Activated T-cell treated with anti-CD3 and anti-CD28 coated beads for 48 hours (primary cell): ENCODE results near the gene CDCA7.
"Not testable (repeated sequence)": the region's sequence is repeated elsewhere in the genome, so short reads cannot be mapped to it uniquely, and the experiment has no call there.

Source experiments
- DNase-seq: peaks from one replicate; pipeline ENCODE4 v3.0.0-alpha.2; 2020; ENCODE audit warnings: low read depth

The CDCA7 gene

DNA sequence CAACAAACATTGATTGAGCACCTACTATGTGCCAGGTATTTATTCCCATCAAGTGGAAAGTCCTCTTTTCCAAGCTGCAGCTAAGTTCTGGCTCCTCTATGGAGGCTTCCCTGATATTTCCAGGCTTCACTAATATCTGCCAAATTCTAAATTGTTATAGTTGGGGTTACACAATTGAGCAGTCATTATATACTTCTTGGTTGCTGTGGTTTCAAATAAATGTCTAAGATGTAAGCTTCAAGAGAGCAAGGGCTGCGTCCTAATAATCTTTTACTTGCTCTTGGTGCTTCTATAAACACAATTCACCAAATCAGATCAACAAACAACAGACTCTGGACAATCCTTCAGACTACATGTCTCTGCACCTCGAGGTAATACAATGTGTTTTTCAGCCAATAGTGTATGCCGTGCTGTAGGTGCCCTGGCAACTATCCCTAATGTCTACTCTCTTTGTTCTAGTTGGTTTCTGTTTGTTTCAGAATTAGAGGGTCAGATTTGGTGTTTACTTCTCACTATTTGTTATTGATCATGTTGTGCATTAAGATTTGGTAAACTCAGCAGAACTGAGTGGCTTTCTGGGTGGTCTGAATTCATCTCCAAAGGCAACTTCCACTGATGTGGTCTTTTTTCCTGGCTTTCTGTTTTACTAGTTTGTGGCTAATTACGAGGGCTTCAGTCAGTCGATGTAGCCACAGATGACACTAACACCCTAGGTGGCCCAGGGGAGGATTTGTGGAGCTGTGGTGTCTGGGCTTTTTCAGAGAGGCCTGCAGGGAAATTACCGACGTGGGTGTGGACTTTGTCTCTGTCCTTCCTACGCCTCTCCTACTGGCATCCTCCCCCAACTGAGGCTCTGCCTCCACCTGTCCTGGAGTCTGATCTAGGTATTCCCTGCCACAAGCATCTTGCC lies 50.4 kb downstream of the CDCA7 start:
- no peak for DNase-seq

GRCh38 chr2:173407176-173407575 lies 52.5 kb downstream of the CDCA7 start:
- no peak for DNase-seq

DNA sequence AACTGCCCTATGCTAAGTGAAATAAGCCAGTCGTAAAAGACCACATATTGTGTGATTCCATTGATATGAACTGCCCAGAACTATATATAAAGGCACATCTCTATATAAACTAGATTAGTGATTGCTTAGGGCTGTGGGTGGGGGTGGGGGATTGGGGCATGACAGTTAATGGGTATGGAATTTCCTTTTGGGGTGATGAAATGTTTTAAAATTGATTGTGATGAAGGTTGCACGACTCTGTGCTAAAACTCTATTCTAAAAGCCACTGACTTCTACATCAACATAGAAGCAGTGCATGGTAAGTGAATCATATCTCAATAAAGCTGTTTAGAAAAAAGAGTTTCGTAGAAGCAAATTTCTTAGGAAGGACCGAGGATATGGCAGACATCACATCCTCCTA lies 53.0 kb downstream of the CDCA7 start:
- no peak for DNase-seq

- no peak for DNase-seq
Observed at GRCh38 chr2:173410579-173410978, 55.9 kb downstream of the CDCA7 start.

- DNase-seq, result no peak
Observed at GRCh38 chr2:173412628-173413027, 58.0 kb downstream of the CDCA7 start.

GRCh38 chr2:173414823-173415322 lies 60.2 kb downstream of the CDCA7 start:
- DNase-seq, result no peak

DNA sequence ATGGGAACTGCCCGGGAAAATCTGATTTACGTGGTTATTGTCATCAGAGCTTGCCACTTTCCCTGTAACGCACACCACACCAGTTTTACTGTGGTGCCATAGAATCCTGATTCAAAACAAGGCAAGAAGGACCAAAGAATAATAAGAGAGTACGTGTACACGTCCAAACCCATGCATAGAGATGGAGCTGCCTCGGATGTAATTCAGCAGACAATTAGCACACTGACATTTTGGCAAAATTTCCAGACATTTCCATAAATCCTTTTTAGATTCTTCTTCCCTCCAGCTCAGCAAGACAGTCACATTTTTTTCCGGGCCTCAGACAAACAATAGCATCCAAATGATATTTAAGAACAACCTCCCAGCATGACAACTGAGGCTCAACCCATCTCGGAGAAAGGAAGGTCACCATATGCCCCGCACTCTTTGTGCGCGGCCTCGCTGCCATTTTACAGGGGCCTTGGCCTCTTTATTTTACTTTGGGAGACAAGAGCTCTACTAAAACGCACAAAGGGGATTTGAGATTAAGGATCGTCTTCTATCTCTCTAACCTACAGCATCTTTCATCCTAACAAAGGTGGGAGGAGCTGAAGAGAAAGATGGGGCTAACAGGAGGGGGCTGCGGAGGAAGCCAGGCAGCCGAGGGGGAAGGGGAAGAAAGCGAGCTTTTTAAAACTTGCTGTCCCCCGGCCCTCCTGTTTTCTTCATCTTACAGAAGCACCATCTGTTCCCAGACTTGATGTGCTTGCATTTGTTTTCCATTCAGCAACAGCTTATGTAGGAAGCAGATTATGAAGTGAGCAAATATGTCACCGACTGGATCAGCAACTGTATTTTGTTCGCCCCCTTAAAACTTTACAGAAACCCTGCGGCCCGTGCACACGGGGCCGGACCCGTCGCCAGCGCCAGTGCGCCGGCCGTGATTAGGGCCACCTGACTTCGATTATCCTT lies 61.0 kb downstream of the CDCA7 start:
- no peak for DNase-seq

DNA sequence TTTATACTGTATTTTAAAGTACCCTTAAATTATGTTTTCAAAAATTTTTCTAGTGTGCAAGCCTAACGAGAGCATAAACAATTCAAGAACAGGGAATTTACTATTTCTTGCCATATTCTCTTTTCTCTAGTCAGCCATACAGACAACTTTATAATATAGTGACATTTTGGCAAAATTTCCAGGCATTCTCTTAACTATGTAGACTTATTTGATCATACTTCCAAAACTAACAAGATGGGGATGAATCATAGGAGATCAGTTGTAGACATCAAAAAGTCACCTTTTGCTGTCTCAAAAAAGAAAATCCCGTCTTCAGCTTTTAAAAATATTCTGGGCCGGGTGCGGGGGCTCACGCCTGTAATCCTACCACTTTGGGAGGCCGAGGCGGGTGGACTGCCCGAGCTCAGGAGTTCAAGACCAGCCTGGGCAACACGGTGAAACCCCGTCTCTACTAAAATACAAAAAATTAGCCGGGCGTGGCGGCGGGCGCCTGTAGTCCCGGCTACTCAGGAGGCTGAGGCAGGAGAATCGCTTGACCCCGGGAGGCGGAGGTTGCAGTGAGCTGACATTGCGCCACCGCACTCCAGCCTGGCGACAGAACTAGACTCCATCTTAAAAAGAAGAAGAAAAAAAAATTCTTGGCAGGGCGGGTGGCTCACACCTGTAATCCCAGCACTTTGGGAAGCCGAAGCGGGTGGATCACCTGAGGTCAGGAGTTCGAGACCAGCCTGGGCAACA lies 61.9 kb downstream of the CDCA7 start:
- not testable (repeated sequence) for DNase-seq

- no peak for DNase-seq
Observed at GRCh38 chr2:173417341-173417740, 62.7 kb downstream of the CDCA7 start.

- DNase-seq, result no peak
Observed at GRCh38 chr2:173417802-173418201, 63.1 kb downstream of the CDCA7 start.
